Thyroid gland (tissue), 4 donors: Measurements from ENCODE around the gene OR8B3. TPM values are rescaled to one million over a fixed set of nuclear protein-coding genes. Genes with fewer than 3 reads are reported as not detected.
"Not testable (repeated sequence)": the region's sequence is repeated elsewhere in the genome, so short reads cannot be mapped to it uniquely, and the experiment has no call there.

ENCODE experiments used
- DNase-seq, 2 donors: peaks; one replicate each; pipeline ENCODE4 v3.0.0-alpha.2; 2019
- H3K27ac ChIP-seq, 3 donors: fragments of 200-600 bp; sonication (generic); 1 replicate in 2 of 3; 2 replicates in 1 of 3; pipeline ENCODE4 v1.5.1; 2016 to 2019; ENCODE audit warnings: mild to moderate bottlenecking in 1 of 3, moderate library complexity in 1 of 3
- H3K27me3 ChIP-seq: fragments of 200-600 bp; sonication (generic); one replicate; pipeline ENCODE4 v1.5.1; 2019
- H3K36me3 ChIP-seq, 2 donors: fragments of 200-600 bp; sonication (generic); one replicate each; pipeline ENCODE4 v1.5.1; 2016 to 2019
- H3K4me1 ChIP-seq, 2 donors: fragments of 200-600 bp; sonication (generic); one replicate each; pipeline ENCODE4 v1.5.1; 2017 to 2019
- H3K4me3 ChIP-seq, 3 donors: fragments of 200-600 bp; sonication (generic); replicated peaks in 1 of 3; 1 replicate in 2 of 3; 2 replicates in 1 of 3; pipeline ENCODE4 v1.5.1; 2016; ENCODE audit warnings: mild to moderate bottlenecking in 1 of 3
- H3K9me3 ChIP-seq: fragments of 200-600 bp; sonication (generic); one replicate; pipeline ENCODE4 v1.5.1; 2017
- POLR2A ChIP-seq, 2 donors: fragments of 450-650 bp; IDR thresholded peaks; one replicate each; pipeline ENCODE4 v1.6.1; 2017; ENCODE audit warnings: antibody characterized with exemption in 2 of 2, mild to moderate bottlenecking in 2 of 2, moderate library complexity in 1 of 2
- WGBS, 2 donors: methylation state at CpG; one replicate each; pipeline ENCODE4 v1.1.5; 2017; 5-methylcytosine and 5-hydroxymethylcytosine counted together
- intact Hi-C: fragments of 100-400 bp; cut with DNase I; formaldehyde crosslinking; loops from one replicate; pipeline ENCODE4 v1.15.1; 2023
- total RNA-seq, 4 donors: library from RNA; depleted of rRNA; stranded (reverse); fragments of >200 nt; gene quantifications; one replicate each; pipeline ENCODE4 v1.2.3, GENCODE V29; 2016
- TF ChIP-seq, protein P1 (sequence below), 6 experiments: fragments of 200-600 bp in 3 of 6; fragments of 450-650 bp in 3 of 6; sonication (generic) in 3 of 6; IDR thresholded peaks; one replicate each; pipeline ENCODE4 v1.5.1; 2016 to 2019; ENCODE audit warnings: antibody characterized with exemption in 6 of 6, mild to moderate bottlenecking in 2 of 6, inconsistent platforms in 1 of 6, moderate library complexity in 1 of 6

Gene OR8B3
- total RNA-seq, 4 donors from 2014 or later: not detected

DNA sequence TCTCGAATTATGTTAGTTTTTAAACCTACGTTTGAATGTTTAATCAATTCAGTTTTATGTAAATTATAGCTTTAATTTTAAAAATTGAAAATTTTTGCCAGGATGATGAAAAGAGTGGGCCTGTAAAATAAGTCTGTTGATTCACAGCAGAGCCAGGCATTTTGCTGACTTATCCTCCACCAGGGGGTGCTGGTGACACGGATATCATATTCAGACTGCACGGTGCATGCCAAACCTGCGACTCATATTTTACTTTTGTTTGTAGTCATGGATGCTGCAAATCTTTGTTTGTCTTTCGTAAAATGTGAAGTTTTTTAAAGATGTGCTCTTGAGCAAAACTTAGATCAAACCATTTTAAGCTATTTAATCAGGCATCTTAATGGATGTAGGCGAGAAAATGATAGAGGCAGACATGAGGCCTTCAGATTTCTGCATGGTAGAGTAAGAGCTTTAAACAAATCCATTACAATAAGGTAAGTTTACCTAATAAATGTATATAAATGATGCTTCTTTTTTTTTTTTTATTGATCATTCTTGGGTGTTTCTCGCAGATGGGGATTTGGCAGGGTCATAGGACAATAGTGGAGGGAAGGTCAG is 3.6 kb upstream of the OR8B3 start:
- H3K9me3 ChIP-seq: no peaks in the 10 kb centered on the region
- no peak for TF ChIP-seq POLR2A (IDR thresholded peaks at IDR 0.05)
- TF ChIP-seq, protein P1, sequence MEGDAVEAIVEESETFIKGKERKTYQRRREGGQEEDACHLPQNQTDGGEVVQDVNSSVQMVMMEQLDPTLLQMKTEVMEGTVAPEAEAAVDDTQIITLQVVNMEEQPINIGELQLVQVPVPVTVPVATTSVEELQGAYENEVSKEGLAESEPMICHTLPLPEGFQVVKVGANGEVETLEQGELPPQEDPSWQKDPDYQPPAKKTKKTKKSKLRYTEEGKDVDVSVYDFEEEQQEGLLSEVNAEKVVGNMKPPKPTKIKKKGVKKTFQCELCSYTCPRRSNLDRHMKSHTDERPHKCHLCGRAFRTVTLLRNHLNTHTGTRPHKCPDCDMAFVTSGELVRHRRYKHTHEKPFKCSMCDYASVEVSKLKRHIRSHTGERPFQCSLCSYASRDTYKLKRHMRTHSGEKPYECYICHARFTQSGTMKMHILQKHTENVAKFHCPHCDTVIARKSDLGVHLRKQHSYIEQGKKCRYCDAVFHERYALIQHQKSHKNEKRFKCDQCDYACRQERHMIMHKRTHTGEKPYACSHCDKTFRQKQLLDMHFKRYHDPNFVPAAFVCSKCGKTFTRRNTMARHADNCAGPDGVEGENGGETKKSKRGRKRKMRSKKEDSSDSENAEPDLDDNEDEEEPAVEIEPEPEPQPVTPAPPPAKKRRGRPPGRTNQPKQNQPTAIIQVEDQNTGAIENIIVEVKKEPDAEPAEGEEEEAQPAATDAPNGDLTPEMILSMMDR (IDR thresholded peaks at IDR 0.05): peak in 4 of 6 experiments; percentile 26 to 49 (median 33)
- no peaks in the 10 kb centered on the region for H3K36me3 ChIP-seq
- no peaks in the 10 kb centered on the region for H3K27me3 ChIP-seq
- 43 to 50% methylated on average over 8 of the region's 8 CpGs for WGBS, 2 donors
- intact Hi-C loops: no loop called here
- H3K4me1 ChIP-seq: no peaks in the 10 kb centered on the region
- peak; percentile 35 to 54 for DNase-seq
- H3K27ac ChIP-seq: no peak overlapping the region
- H3K4me3 ChIP-seq: no peak overlapping the region

DNA sequence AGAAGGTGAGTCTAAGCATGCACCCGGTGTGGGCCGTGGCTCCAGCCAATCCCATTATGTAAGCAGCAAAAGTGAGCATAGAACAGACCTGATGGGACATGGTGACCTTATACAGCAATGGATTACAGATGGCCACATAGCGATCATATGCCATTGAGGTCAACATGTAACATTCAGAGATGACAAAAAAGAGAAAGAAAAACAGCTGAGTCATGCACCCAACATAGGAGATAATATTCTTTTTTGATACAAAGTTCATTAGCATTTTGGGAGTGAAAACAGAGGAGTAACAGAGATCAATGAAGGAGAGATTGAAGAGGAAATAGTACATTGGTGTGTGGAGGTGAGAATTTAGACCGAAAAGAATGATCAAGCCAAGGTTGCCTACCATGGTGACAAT is 2.0 kb downstream of the OR8B3 start:
- DNase-seq, H3K4me1 ChIP-seq, H3K4me3 ChIP-seq, H3K27me3 ChIP-seq, intact Hi-C loops, H3K36me3 ChIP-seq, H3K9me3 ChIP-seq, H3K27ac ChIP-seq: not testable (repeated sequence)
- WGBS, 2 donors: 93 to 97% methylated on average over 2 of the region's 4 CpGs

DNA sequence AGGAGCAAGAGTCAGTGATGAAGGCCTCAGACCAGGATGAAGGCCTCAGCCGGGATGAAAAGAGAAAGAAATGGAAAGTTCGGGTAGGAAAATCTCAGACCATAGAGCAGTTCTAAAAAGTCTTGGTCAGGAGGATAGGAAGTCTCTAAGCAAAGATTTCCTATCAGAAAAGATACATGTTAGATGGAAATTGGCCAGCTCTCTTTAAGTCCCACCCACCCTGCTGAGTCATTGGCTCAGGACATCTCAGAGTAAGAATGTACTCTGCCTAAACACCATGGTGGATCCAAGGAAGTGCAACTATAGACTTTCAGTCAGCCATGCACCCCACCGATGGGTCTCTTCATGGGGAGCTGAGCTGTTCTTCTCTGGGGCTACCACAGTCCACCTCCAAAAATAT is 4.4 kb downstream of the OR8B3 start:
- TF ChIP-seq, protein P1 (IDR thresholded peaks at IDR 0.05): no peak
- no peak for TF ChIP-seq POLR2A (IDR thresholded peaks at IDR 0.05)
- Histone ChIP-seq H3K27me3 (no peaks in the 10 kb centered on the region), H3K27ac (no peak overlapping the region), H3K36me3 (no peaks in the 10 kb centered on the region), H3K9me3 (no peaks in the 10 kb centered on the region), H3K4me1 (no peaks in the 10 kb centered on the region), H3K4me3 (no peak overlapping the region)
- 85 to 95% methylated on average over 3 of the region's 3 CpGs for WGBS, 2 donors
- intact Hi-C loops: no loop called here
- no peak for DNase-seq

DNA sequence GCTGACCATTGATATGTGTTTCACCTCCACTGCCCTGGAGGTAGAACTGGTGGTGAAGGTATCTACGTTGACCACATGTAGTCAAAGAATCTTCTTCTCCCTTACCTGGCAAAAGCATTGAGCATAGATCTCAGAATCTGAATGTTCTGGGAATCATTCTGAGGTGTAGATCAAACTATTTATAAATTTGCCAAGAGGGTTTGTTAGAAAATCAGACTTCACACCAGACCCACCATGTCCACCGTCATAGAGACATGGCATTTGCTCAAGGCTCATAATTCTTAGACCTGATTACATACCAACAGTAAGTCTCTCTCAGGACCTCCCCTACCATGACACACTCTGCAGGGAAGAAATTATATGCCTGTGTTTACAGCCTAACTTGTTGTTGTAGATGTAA is 14.4 kb downstream of the OR8B3 start, which contains the start of gene OR8B2:
Gene OR8B2, minus strand, starts transcription at position 101 of the 400 bp plus-strand sequence. CDS start 1,156 bp downstream, outside the sequence.
- no peaks in the 10 kb centered on the region for H3K36me3 ChIP-seq
- H3K27ac ChIP-seq: no peak within 1 kb of the TSS
- no peak within 1 kb of the TSS for H3K4me3 ChIP-seq
- no peaks in the 10 kb centered on the region for H3K4me1 ChIP-seq
- TF ChIP-seq, protein P1 (IDR thresholded peaks at IDR 0.05): no peak
- no peak for TF ChIP-seq POLR2A (IDR thresholded peaks at IDR 0.05)
- WGBS, 2 donors: 91 to 93% methylated on average over 2 of the region's 2 CpGs
- H3K27me3 ChIP-seq: no peaks in the 10 kb centered on the region
- no peak for DNase-seq
- intact Hi-C loops: no loop called here
- no peaks in the 10 kb centered on the region for H3K9me3 ChIP-seq

DNA sequence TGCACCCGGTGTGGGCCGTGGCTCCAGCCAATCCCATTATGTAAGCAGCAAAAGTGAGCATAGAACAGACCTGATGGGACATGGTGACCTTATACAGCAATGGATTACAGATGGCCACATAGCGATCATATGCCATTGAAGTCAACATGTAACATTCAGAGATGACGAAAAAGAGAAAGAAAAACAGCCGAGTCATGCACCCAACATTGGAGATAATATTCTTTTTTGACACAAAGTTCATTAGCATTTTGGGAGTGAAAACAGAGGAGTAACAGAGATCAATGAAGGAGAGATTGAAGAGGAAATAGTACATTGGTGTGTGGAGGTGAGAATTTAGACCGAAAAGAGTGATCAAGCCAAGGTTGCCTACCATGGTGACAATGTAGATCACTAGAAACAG is 16.0 kb downstream of the OR8B3 start:
- H3K27ac ChIP-seq, H3K27me3 ChIP-seq, H3K4me3 ChIP-seq, H3K36me3 ChIP-seq, H3K4me1 ChIP-seq, intact Hi-C loops, DNase-seq, H3K9me3 ChIP-seq: not testable (repeated sequence)
- WGBS, 2 donors: 90 to 91% methylated on average over 4 of the region's 6 CpGs

DNA sequence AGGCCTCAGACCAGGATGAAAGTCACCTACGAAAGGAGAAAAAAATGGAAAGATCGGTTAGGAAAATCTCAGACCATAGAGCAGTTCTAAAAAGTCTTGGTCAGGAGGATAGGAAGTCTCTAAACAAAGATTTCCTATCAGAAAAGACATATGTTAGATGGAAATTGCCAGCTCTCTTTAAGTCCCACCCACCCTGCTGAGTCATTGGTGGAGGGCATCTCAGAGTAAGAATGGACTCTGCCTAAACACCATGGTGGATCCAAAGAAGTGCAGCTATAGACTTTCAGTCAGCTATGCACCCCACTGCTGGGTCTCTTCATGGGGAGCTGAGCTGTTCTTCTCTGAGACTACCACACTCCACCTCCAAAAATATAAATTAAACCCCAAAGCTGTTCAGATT is 18.2 kb downstream of the OR8B3 start:
- no peak for DNase-seq
- TF ChIP-seq, protein P1 (IDR thresholded peaks at IDR 0.05): no peak
- TF ChIP-seq POLR2A (IDR thresholded peaks at IDR 0.05): no peak
- WGBS, 2 donors: 93 to 99% methylated on average over 2 of the region's 2 CpGs

More for the DNA sequence above, 18.2 kb downstream of the OR8B3 start:
- intact Hi-C loops: no loop called here
- Histone ChIP-seq H3K27ac (no peak overlapping the region), H3K4me3 (no peak overlapping the region), H3K36me3 (no peaks in the 10 kb centered on the region), H3K27me3 (no peaks in the 10 kb centered on the region), H3K9me3 (no peaks in the 10 kb centered on the region), H3K4me1 (no peaks in the 10 kb centered on the region)
